Measurements from ENCODE around the gene FBXO24. TPM values are rescaled to one million over a fixed set of nuclear protein-coding genes. Genes with fewer than 3 reads are reported as not detected.

Gene FBXO24
- polyA plus RNA-seq, 1 donor (not counting 4 experiments of a cell fraction or from before 2014, with no cell fraction given), result 0.22 TPM

- Histone ChIP-seq H3K4me3 (ENCODE audit: control insufficient read depth in 2 of 3, extremely low read depth in 1 of 3, insufficient read depth in 2 of 3, low read depth in 1 of 3, low read length in 3 of 3) (no peak overlapping the region), H3K4me1 (ENCODE audit: control insufficient read depth, extremely low read depth, insufficient read depth, low read length) (peaks cover 2% of the 10 kb centered on the region), H3K9ac (ENCODE audit: control insufficient read depth, extremely low read depth, insufficient read depth, low read length) (no peak overlapping the region), H4K20me1 (ENCODE audit: control insufficient read depth, extremely low read depth, insufficient read depth, low read length) (no peaks in the 10 kb centered on the region), H3K79me2 (ENCODE audit: control insufficient read depth, insufficient read depth, low read length) (no peaks in the 10 kb centered on the region), H3K36me3 (ENCODE audit: control insufficient read depth in 2 of 2, extremely low read depth in 1 of 2, insufficient read depth in 2 of 2, low read length in 2 of 2) (no peaks in the 10 kb centered on the region), H3K9me3 (ENCODE audit: control insufficient read depth, low read depth, low read length) (no peaks in the 10 kb centered on the region), H3K27ac (ENCODE audit: control insufficient read depth, insufficient read depth, low read length) (no peak overlapping the region), H3K27me3 (ENCODE audit: control insufficient read depth, extremely low read depth, insufficient read depth, low read length) (peaks cover 8% of the 10 kb centered on the region), H2AFZ (ENCODE audit: control insufficient read depth, low read length) (no peak overlapping the region), H3K9me1 (ENCODE audit: control insufficient read depth, extremely low read depth, insufficient read depth, low read length) (no peaks in the 10 kb centered on the region), H3K4me2 (ENCODE audit: control insufficient read depth, extremely low read depth, insufficient read depth, low read depth, low read length) (no peak overlapping the region)
- dilution Hi-C loops (cut with MboI; ENCODE audit: extremely low pct_ligation_motif_present, low sequenced_read_pairs), result no loop called here
- FAIRE-seq (no peak), DNase-seq (ENCODE audit: low read depth, low spot score) (no peak)
- TF ChIP-seq CTCF (optimal IDR thresholded peaks at IDR 0.05 in 1 of 3, IDR thresholded peaks at IDR 0.05 in 1 of 3, conservative IDR thresholded peaks at IDR 0.05 in 1 of 3; ENCODE audit: extremely low read depth in 1 of 3, insufficient read depth in 2 of 3, low read length in 3 of 3), result no peak
Measured at GRCh38 chr7:100591596-100591995, 5.5 kb downstream of the FBXO24 start.

- no peak overlapping the region for H3K4me3 ChIP-seq (ENCODE audit: control insufficient read depth in 2 of 3, extremely low read depth in 1 of 3, insufficient read depth in 2 of 3, low read depth in 1 of 3, low read length in 3 of 3)
- TF ChIP-seq EZH2 (IDR thresholded peaks at IDR 0.05; ENCODE audit: low read length) (no peak), CTCF (optimal IDR thresholded peaks at IDR 0.05 in 1 of 3, IDR thresholded peaks at IDR 0.05 in 1 of 3, conservative IDR thresholded peaks at IDR 0.05 in 1 of 3; ENCODE audit: extremely low read depth in 1 of 3, insufficient read depth in 2 of 3, low read length in 3 of 3) (no peak)
- dilution Hi-C loops (cut with MboI; ENCODE audit: extremely low pct_ligation_motif_present, low sequenced_read_pairs), result no loop called here
- H3K9me3 ChIP-seq (ENCODE audit: control insufficient read depth, low read depth, low read length), result no peaks in the 10 kb centered on the region
- no peaks in the 10 kb centered on the region for H3K36me3 ChIP-seq (ENCODE audit: control insufficient read depth in 2 of 2, extremely low read depth in 1 of 2, insufficient read depth in 2 of 2, low read length in 2 of 2)
- FAIRE-seq, result no peak
- no peak overlapping the region for H3K9ac ChIP-seq (ENCODE audit: control insufficient read depth, extremely low read depth, insufficient read depth, low read length)
- H3K4me1 ChIP-seq (ENCODE audit: control insufficient read depth, extremely low read depth, insufficient read depth, low read length), result no peaks in the 10 kb centered on the region
- H2AFZ ChIP-seq (ENCODE audit: control insufficient read depth, low read length), result no peak overlapping the region
- H3K9me1 ChIP-seq (ENCODE audit: control insufficient read depth, extremely low read depth, insufficient read depth, low read length), result no peaks in the 10 kb centered on the region
- DNase-seq (ENCODE audit: low read depth, low spot score), result no peak
- H4K20me1 ChIP-seq (ENCODE audit: control insufficient read depth, extremely low read depth, insufficient read depth, low read length), result no peaks in the 10 kb centered on the region
- H3K27ac ChIP-seq (ENCODE audit: control insufficient read depth, insufficient read depth, low read length), result no peak overlapping the region
- H3K27me3 ChIP-seq (ENCODE audit: control insufficient read depth, extremely low read depth, insufficient read depth, low read length), result peaks cover under 1% of the 10 kb centered on the region
- no peaks in the 10 kb centered on the region for H3K79me2 ChIP-seq (ENCODE audit: control insufficient read depth, insufficient read depth, low read length)
- no peak overlapping the region for H3K4me2 ChIP-seq (ENCODE audit: control insufficient read depth, extremely low read depth, insufficient read depth, low read depth, low read length)
Measured at GRCh38 chr7:100595188-100595587, 9.1 kb downstream of the FBXO24 start.
